DOHH2 (cell line): ENCODE results near the gene PRAME.

Experiments
- H3F3A ChIP-seq: fragments of 200-600 bp; sonication (generic), shearing (Covaris generic); 2 replicates; pipeline ENCODE4 v1.6.0; 2016; ENCODE audit warnings: antibody characterized with exemption, mild to moderate bottlenecking; ENCODE audit not compliant: control insufficient read depth, insufficient read depth
- H3K27ac ChIP-seq: fragments of 200-600 bp; sonication (generic); 2 replicates; pipeline ENCODE4 v1.5.1; 2014; ENCODE audit warnings: low read depth, mild to moderate bottlenecking, low read length, moderate library complexity
- H3K27me3 ChIP-seq: fragments of 200-600 bp; sonication (generic); 2 replicates; pipeline ENCODE4 v1.6.1; 2014; ENCODE audit warnings: mild to moderate bottlenecking, low read length, mixed read lengths; ENCODE audit not compliant: control insufficient read depth
- H3K36me3 ChIP-seq: fragments of 200-600 bp; sonication (generic); 2 replicates; pipeline ENCODE4 v1.6.1; 2014; ENCODE audit warnings: mild to moderate bottlenecking, low read length, moderate library complexity, mixed read lengths; ENCODE audit not compliant: control insufficient read depth
- H3K4me1 ChIP-seq: fragments of 200-600 bp; sonication (generic); 2 replicates; pipeline ENCODE4 v1.6.1; 2014; ENCODE audit warnings: mild to moderate bottlenecking, low read length, mixed read lengths; ENCODE audit not compliant: control insufficient read depth
- H3K4me2 ChIP-seq: fragments of 200-600 bp; sonication (generic); 2 replicates; pipeline ENCODE4 v1.6.0; 2014; ENCODE audit warnings: mild to moderate bottlenecking, low read length, moderate library complexity
- H3K4me3 ChIP-seq: fragments of 200-600 bp; sonication (generic); 2 replicates; pipeline ENCODE4 v1.5.1; 2014; ENCODE audit warnings: mild to moderate bottlenecking, low read length, mixed read lengths
- H3K79me2 ChIP-seq: fragments of 200-600 bp; sonication (generic); 2 replicates; pipeline ENCODE4 v1.6.1; 2014; ENCODE audit warnings: mild to moderate bottlenecking, low read length, mixed read lengths; ENCODE audit not compliant: control insufficient read depth
- H3K9me2 ChIP-seq: fragments of 200-600 bp; sonication (generic); replicated peaks from 2 replicates; pipeline ENCODE4 v1.6.1; 2014; ENCODE audit warnings: mild to moderate bottlenecking, low read length, mixed read lengths; ENCODE audit not compliant: control insufficient read depth
- H3K9me3 ChIP-seq: fragments of 200-600 bp; sonication (generic); 2 replicates; pipeline ENCODE4 v1.6.1; 2014; ENCODE audit warnings: antibody characterized with exemption, low read length, mixed read lengths; ENCODE audit not compliant: control insufficient read depth, insufficient read depth
- H4K20me1 ChIP-seq: fragments of 200-600 bp; sonication (generic); 2 replicates; pipeline ENCODE4 v1.6.0; 2014; ENCODE audit warnings: low read depth, mild to moderate bottlenecking, antibody characterized with exemption, low read length, moderate library complexity; ENCODE audit not compliant: control insufficient read depth, insufficient read depth
- CTCF ChIP-seq: fragments of 200-600 bp; sonication (generic); IDR thresholded peaks from one replicate; pipeline ENCODE4 v1.5.1; 2014; ENCODE audit warnings: antibody characterized with exemption, mild to moderate bottlenecking, low read depth, low read length; ENCODE audit not compliant: poor library complexity, severe bottlenecking
- EZH2phosphoT487 ChIP-seq: fragments of 200-600 bp; sonication (generic); IDR thresholded peaks from 2 replicates; pipeline ENCODE4 v1.6.1; 2017; ENCODE audit warnings: borderline replicate concordance, mild to moderate bottlenecking, antibody characterized with exemption, low read length, moderate library complexity, mixed read lengths

The PRAME gene

GRCh38 chr22:22548317-22548716, 10.7 kb downstream of the PRAME start:
- H3K27ac ChIP-seq: peak overlapping the region; percentile 38
- no peaks in the 10 kb centered on the region for H3K27me3 ChIP-seq
- no peaks in the 10 kb centered on the region for H4K20me1 ChIP-seq
- H3K4me2 ChIP-seq: peak overlapping the region; percentile 54
- peaks cover 6% of the 10 kb centered on the region for H3F3A ChIP-seq
- H3K9me3 ChIP-seq: no peaks in the 10 kb centered on the region
- no peaks in the 10 kb centered on the region for H3K79me2 ChIP-seq
- H3K4me3 ChIP-seq: 0 out of 2 replicates have a peak overlapping the region, but pooled peaks have one; percentile 38
- peaks cover 26% of the 10 kb centered on the region for H3K4me1 ChIP-seq
- H3K9me2 ChIP-seq: no peaks in the 10 kb centered on the region
- TF ChIP-seq EZH2phosphoT487 (no peak), CTCF (no peak)
- no peaks in the 10 kb centered on the region for H3K36me3 ChIP-seq

- no peaks in the 10 kb centered on the region for H3K36me3 ChIP-seq
- H3F3A ChIP-seq: peaks cover 6% of the 10 kb centered on the region
- TF ChIP-seq CTCF: no peak
- no peak for TF ChIP-seq EZH2phosphoT487
- H3K27ac ChIP-seq: peak overlapping the region; percentile 38
- no peaks in the 10 kb centered on the region for H3K27me3 ChIP-seq
- H4K20me1 ChIP-seq: no peaks in the 10 kb centered on the region
- H3K9me2 ChIP-seq: no peaks in the 10 kb centered on the region
- no peaks in the 10 kb centered on the region for H3K9me3 ChIP-seq
- H3K79me2 ChIP-seq: no peaks in the 10 kb centered on the region
- peak overlapping the region; percentile 38 for H3K4me3 ChIP-seq
- H3K4me1 ChIP-seq: peaks cover 26% of the 10 kb centered on the region
- H3K4me2 ChIP-seq: peak overlapping the region; percentile 54
Observed at GRCh38 chr22:22547692-22548300, 11.3 kb downstream of the PRAME start.

GRCh38 chr22:22547226-22547625, 11.8 kb downstream of the PRAME start:
- no peaks in the 10 kb centered on the region for H3K79me2 ChIP-seq
- H3K4me2 ChIP-seq: peak overlapping the region; percentile 54
- H3K27me3 ChIP-seq: no peaks in the 10 kb centered on the region
- no peaks in the 10 kb centered on the region for H3K36me3 ChIP-seq
- H3K27ac ChIP-seq: peak overlapping the region; percentile 38
- peaks cover 6% of the 10 kb centered on the region for H3F3A ChIP-seq
- peak overlapping the region; percentile 38 for H3K4me3 ChIP-seq
- H3K9me3 ChIP-seq: no peaks in the 10 kb centered on the region
- no peaks in the 10 kb centered on the region for H4K20me1 ChIP-seq
- TF ChIP-seq CTCF (no peak), EZH2phosphoT487 (no peak)
- no peaks in the 10 kb centered on the region for H3K9me2 ChIP-seq
- peaks cover 26% of the 10 kb centered on the region for H3K4me1 ChIP-seq
